Measurements from ENCODE around the gene TNPO3. TPM values are rescaled to one million over a fixed set of nuclear protein-coding genes. Genes with fewer than 3 reads are reported as not detected.

TNPO3 gene
- total RNA-seq (2014; rRNA removed; shearing (Covaris generic)) (51.4 and 55.1 TPM in 2 replicates), total RNA-seq (2022) (70.6 and 71.7 TPM in 2 replicates), Bru-seq, nascent RNA (percentile 94 among the genes with signal in this experiment), BruChase-seq, experiment 1, labeled RNA remaining after a 6-hour chase (percentile 91 among the genes with signal in this experiment), BruChase-seq, experiment 2, labeled RNA remaining after a 2-hour chase (percentile 90 among the genes with signal in this experiment)
- long read RNA-seq, full-length matches to known transcripts: 22 of 59 reads
- long read RNA-seq, partial matches to known transcripts: 7 of 59 reads
- long read RNA-seq, other reads (novel, unspliced or antisense): 30 of 59 reads

- H3K9me2 ChIP-seq (ENCODE audit: insufficient read depth, low read length): no peaks in the 10 kb centered on the region
- peak within 1 kb of the TSS; percentile 87 for H3K4me2 ChIP-seq (ENCODE audit: low read length)
- no peaks in the 10 kb centered on the region for H3K9me3 ChIP-seq (ENCODE audit: low read length)
- H4K20me1 ChIP-seq (ENCODE audit: insufficient read depth, low read length): peaks cover 16% of the 10 kb centered on the region; the same call in 1 of the 2 replicates
- peaks cover 36% of the 10 kb centered on the region for H3K4me1 ChIP-seq (ENCODE audit: insufficient read depth, low read length, poor library complexity, severe bottlenecking)
- POLR2A ChIA-PET: interaction anchor here (0.6 to 4.7 kb wide), 22 partner anchors 10 to 115 kb away, joined by 3 to 35 read pairs (median 4); no protein-coding TSS in a partner anchor
- intact Hi-C loops (cut with micrococcal nuclease; ENCODE audit: unreplicated experiment): loop anchor here (1.0 to 5.0 kb wide), 4 partner anchors 36 to 97 kb away; no protein-coding TSS in a partner anchor
- H3K4me3 ChIP-seq (ENCODE audit: low read depth, low read length, poor library complexity, severe bottlenecking): peak within 1 kb of the TSS; percentile 95
- no TSS peak for BruUV-seq (replicated peaks)
- peak within 1 kb of the TSS; percentile 70 for H2AFZ ChIP-seq (ENCODE audit: low read length)
- CTCF ChIA-PET (ENCODE audit: unreplicated experiment): interaction anchor here (0.6 to 1.0 kb wide), 2 partner anchors 10 to 86 kb away, joined by 3 to 4 read pairs; no protein-coding TSS in a partner anchor
- H3K36me3 ChIP-seq (ENCODE audit: insufficient read depth, low read length): peaks cover 33% of the 10 kb centered on the region
- peaks cover 48% of the 10 kb centered on the region for H3K79me2 ChIP-seq (ENCODE audit: insufficient read depth, low read depth, low read length)
- DNase-seq (ENCODE audit: low spot score): peak; percentile 95
- H3K27ac ChIP-seq (ENCODE audit: low read depth, low read length, poor library complexity, severe bottlenecking): peak within 1 kb of the TSS; percentile 88
- no peak for TF ChIP-seq EZH2phosphoT487 (IDR thresholded peaks at IDR 0.05; ENCODE audit: borderline replicate concordance, low read depth, low read length)
- TF ChIP-seq CTCF (conservative IDR thresholded peaks at IDR 0.05; ENCODE audit: low read length): peak; percentile 36; the same call in 1 of the 2 replicates
Measured at GRCh38 chr7:129054438-129055293, at the start of gene TNPO3. TNPO3 (minus strand) TSS chr7:129055111; CDS start chr7:129054770, 341 bp downstream.

- no TSS peak for BruUV-seq (replicated peaks)
Measured at GRCh38 chr7:129103561-129104324, 48.8 kb upstream of the TNPO3 start.

More at GRCh38 chr7:129103561-129104324, 48.8 kb upstream of the TNPO3 start:
- H3K9me2 ChIP-seq (ENCODE audit: insufficient read depth, low read length): no peaks in the 10 kb centered on the region
- TF ChIP-seq CTCF (conservative IDR thresholded peaks at IDR 0.05; ENCODE audit: low read length) (no peak), EZH2phosphoT487 (IDR thresholded peaks at IDR 0.05; ENCODE audit: borderline replicate concordance, low read depth, low read length) (no peak)
- no peaks in the 10 kb centered on the region for H4K20me1 ChIP-seq (ENCODE audit: insufficient read depth, low read length)
- peaks cover 20% of the 10 kb centered on the region for H3K4me1 ChIP-seq (ENCODE audit: insufficient read depth, low read length, poor library complexity, severe bottlenecking)
- no peak overlapping the region for H3K27ac ChIP-seq (ENCODE audit: low read depth, low read length, poor library complexity, severe bottlenecking)
- no peaks in the 10 kb centered on the region for H3K36me3 ChIP-seq (ENCODE audit: insufficient read depth, low read length)
- no peak overlapping the region for H2AFZ ChIP-seq (ENCODE audit: low read length)
- H3K9me3 ChIP-seq (ENCODE audit: low read length): no peaks in the 10 kb centered on the region
- no peaks in the 10 kb centered on the region for H3K79me2 ChIP-seq (ENCODE audit: insufficient read depth, low read depth, low read length)
- POLR2A ChIA-PET: no interaction called here
- DNase-seq (ENCODE audit: low spot score): no peak
- CTCF ChIA-PET (ENCODE audit: unreplicated experiment): no interaction called here
- H3K4me3 ChIP-seq (ENCODE audit: low read depth, low read length, poor library complexity, severe bottlenecking): no peak overlapping the region
- intact Hi-C loops (cut with micrococcal nuclease; ENCODE audit: unreplicated experiment): no loop called here
- no peak overlapping the region for H3K4me2 ChIP-seq (ENCODE audit: low read length)
